Activated gamma-delta T cell (primary cell): ENCODE results near the gene FNDC3B.
A peak's percentile ranks its signal among the peaks of the same experiment; 100 is the strongest.
"Not testable (repeated sequence)": the region's sequence is repeated elsewhere in the genome, so short reads cannot be mapped to it uniquely, and the experiment has no call there.

Experiments
- DNase-seq: peaks from one replicate; lab custom pipeline; 2025; lab: John Stamatoyannopoulos, UW

Gene FNDC3B

DNA sequence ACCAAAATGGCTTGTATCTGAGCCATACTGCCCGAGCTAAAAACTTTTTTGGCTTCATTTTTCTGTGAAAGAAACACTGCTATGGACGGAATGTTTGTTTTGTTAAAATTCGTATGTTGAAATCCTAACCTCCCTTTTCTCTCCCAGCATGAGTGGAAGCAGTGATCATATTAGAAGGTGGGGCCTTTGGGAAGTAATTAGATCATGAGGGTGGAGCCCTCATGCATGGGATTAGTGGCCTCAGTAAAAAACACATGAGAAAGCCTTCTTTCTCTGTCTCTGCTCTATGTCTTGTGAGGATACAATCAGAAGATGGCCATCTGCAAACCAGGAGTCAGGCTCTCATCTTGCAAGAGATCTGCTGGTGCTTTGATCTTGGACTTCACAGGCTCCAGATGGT is 7.4 kb upstream of the FNDC3B start:
- DNase-seq: no peak

GRCh38 chr3:172033396-172033795 is 6.0 kb upstream of the FNDC3B start:
- DNase-seq: no peak

GRCh38 chr3:172034786-172035685 is 4.3 kb upstream of the FNDC3B start:
- DNase-seq: no peak

GRCh38 chr3:172036541-172037215 is 2.7 kb upstream of the FNDC3B start:
- no peak for DNase-seq

GRCh38 chr3:172038798-172039435 is 461 bp upstream of the FNDC3B start:
- no peak for DNase-seq

DNA sequence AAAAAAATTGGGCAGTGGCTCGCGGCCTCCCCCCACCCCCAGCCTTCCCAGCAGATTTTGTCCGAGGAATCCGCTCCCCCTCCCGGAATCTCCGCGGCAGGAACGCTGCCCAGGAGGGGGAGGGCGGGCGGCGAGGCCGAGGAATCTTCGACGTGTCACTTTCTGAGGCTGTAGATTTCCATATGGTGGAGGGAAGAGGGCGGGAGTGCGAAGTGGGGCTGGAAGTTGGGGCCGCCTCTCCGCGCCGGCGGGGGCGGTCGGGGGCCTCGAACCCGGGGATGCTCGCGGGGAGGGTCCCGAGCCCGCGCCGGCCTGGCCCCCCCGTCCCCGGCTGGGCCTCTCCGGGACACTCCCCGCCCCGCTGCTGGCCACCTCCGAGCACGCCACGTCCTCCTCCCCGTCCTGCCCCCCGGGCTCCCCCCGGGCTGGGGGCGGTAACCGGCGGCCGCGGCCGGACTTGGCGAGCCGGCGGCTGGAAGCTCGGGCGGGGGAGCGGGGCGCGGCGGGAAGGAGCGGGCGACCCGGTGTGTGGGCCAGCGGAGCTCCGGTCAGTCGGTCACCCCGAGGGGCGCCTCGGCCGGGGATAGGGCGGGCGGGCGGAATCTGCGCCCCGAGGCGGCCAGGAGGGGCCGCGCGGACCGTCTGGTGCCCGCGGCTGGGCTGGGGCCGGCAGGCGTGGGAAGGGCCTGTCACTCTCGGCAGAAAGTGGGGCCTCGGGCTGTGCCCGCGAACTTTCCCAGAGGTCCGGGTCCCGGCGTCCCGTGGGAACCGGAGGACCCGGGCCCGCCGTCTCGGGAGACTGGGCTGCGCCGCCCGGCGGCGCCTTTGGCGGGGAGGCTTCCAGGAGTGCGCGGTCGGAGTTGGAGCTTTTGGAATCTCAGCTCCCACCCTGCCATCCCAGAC is 951 bp downstream of the FNDC3B start:
- DNase-seq: peak; percentile 31

- DNase-seq: peak; percentile 2
Observed at GRCh38 chr3:172040981-172041963, 1.9 kb downstream of the FNDC3B start.

DNA sequence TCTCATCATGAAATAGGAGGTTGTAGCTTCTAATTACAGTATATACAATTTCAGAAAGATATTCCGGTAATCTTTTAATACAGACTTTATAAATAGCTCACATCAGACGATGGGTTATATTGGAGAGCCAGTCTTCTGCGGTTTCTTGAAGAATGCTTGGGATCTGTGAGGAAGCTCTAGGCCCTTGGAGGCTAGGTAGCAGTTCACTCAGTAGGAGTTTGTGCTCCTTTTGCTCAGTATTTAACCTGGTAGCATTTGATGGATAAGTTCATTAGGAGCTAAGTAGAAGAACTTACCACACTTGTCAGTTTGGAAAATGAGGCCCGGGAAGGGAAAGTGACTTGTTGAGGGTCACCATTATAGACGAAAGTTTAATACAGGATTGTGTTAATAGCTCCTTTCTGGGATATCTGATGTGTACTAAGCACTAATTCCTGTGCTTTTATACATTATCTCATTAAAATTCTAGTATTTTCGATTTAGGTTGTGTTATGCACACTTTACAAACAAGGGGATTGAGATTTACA is 2.8 kb downstream of the FNDC3B start:
- no peak for DNase-seq

DNA sequence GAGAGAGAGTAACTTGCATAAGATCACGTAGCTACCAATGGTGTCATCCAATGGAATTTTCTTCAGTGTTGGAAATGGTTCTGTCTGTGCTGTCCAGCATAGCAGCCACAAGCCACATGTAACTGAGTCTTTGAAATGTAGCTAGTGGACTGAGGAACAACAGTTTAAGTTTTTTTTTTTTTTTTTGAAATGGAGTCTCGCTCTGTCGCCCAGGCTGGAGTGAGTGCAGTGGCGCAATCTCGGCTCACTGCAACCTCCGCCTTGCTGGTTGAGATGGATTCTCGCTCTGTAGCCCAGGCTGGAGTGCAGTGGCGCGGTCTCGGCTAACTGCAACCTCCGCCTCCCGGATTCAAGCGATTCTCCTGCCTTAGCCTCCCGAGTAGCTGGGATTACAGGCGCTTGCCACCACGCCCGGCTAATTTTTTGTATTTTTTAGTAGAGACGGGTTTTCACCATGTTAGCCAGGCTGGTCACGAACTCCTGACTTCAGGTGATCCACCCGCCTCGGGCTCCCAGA is 3.3 kb downstream of the FNDC3B start:
- DNase-seq: not testable (repeated sequence)

- DNase-seq: no peak
Observed at GRCh38 chr3:172043233-172043632, 3.9 kb downstream of the FNDC3B start.

GRCh38 chr3:172043766-172044165 is 4.4 kb downstream of the FNDC3B start:
- DNase-seq: no peak

GRCh38 chr3:172044833-172045585 is 5.6 kb downstream of the FNDC3B start:
- no peak for DNase-seq

DNA sequence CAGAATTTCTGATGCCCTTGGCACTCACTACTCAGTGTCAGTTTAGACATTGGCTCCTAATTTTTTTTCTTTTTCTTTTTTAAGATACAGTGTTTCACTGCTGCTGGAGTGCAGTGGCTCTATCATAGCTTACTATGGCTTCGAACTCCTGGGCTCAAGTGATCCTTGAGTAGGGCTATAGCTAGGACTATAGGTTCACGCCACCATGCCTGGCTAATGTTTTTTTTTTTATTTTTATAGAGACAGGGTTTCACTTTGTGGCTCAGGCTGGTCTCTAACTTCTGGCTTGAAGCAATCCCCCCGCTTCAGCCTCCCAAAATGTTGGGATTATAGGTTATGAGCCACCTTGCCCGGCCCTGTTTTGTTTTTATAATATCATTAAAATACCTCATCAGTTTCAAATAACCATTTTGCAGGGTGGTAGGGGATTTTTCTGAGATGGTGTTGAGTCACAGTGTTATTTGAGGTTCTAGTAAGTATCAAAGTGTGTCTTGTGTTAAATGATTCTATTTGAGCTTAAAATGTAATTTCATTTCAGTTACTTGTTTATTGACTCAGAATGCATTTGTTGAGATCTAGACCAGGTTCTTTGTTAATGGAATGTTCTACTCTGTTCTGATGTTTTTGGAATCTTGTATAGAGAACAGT is 7.0 kb downstream of the FNDC3B start:
- DNase-seq: no peak

- DNase-seq: no peak
Observed at GRCh38 chr3:172047567-172048115, 8.3 kb downstream of the FNDC3B start.

DNA sequence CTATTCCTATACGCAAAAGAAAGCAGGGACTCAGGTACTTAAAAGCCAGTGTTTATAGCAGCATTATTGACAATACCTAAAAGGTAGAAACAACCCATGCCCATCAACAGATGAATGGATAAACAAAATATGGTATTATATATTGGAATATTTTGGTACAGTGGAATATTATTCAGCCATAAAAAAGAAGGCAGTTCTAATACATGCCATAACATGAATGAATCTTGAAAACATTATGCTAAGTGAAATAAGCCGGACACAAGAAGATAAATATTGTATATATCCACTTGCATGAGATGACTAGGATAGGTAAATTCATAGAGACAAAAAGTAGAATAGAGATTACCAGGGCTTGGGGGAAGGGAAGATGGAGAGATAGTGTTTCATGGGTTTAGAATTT is 9.2 kb downstream of the FNDC3B start:
- DNase-seq: no peak

DNA sequence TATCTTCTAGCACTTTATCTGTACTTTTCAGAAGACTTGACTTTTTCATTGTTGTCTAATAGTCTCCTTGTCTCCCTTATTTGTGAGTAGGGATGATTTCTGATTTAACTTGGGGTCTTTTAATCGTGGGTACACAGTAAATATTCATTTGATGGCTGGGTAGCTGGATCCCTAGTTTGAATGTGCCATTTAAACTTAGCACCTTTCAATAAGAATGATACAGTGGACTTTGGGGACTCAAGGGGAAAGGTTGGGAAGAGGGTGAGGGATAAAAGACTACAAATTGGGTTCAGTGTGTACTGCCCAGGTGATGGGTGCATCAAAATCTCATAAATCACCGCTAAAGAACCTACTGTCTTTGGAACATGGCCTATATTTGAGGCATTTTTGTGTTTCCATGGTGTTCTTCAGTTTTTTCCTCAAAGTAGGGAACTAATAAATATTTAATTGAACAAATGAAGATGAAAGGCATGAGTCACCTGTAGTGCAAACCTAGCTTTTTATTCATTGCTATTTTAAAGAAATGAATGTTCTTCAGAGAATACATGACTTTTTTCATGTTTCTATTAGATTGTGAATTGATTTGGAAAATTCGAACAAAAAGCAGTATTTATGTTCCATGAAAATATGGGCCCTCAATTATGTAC is 12.1 kb downstream of the FNDC3B start:
- DNase-seq: no peak

DNA sequence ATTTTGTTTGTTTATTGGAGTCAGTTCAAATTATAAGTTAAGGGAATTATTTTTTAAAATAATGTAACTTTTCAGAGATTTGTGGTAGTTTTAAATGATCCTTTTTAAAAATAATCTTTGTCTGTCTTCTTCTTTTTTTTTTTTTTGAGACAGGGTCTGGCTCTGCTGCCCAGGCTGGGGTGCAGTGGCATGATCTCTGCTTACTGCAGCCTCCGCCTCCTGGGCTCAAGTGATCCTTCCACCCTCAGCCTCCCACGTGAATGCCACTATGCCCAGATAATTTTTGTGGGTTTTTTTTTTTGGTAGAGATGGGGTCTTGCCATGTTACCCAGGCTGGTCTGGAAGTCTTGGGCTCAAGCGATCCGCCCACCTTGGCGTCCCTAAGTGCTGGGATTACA is 12.6 kb downstream of the FNDC3B start:
- DNase-seq: no peak

DNA sequence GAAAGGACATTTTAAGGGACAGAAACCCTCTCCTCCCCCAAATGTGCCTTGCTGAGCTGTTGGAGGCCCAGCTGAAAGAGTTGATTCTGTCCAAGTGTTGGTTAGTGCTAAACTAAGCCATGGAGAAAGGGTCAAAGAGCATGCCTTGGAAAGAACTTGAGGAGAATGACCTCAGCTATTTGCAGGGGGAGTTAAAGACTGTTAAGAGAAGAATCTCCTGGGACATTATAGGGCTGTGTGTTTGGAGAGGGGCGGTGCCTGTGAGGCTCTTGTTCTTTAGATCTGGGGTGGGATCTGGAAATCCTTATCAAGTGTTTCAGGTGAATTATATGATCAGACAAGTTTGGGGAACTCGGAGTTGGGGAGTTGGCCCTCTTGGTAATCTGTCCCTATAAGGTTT is 13.0 kb downstream of the FNDC3B start:
- DNase-seq: no peak
